ENCODE measurements around the gene ARHGAP42. TPM values are rescaled to one million over a fixed set of nuclear protein-coding genes. Genes with fewer than 3 reads are reported as not detected.

The ARHGAP42 gene
- total and polyA plus RNA-seq, 2 of the 13 experiments (the other 11 are each of a cell fraction or from before 2014, with no cell fraction given): 2.5 to 4.3 TPM

GRCh38 chr11:100920593-100920992 is 233.5 kb downstream of the ARHGAP42 start:
- FAIRE-seq (no peak), ATAC-seq (no peak), DNase-seq (ENCODE audit: low spot score) (no peak)
- POLR2A ChIA-PET: no interaction called here
- H3K4me2 ChIP-seq (ENCODE audit: low read depth, low read length): no peak overlapping the region
- H4K20me1 ChIP-seq (ENCODE audit: insufficient read depth, low read length): no peaks in the 10 kb centered on the region
- in situ Hi-C loops (cut with HindIII; ENCODE audit: extremely low pct_ligation_motif_present, low pct_unique_long_range_greater_than_20kb) (no loop called here), intact Hi-C loops (cut with micrococcal nuclease; ENCODE audit: unreplicated experiment) (no loop called here)
- no TSS peak for BruUV-seq (replicated peaks)
- H3K9me3 ChIP-seq (ENCODE audit: low read length): no peaks in the 10 kb centered on the region
- no peaks in the 10 kb centered on the region for H3K27me3 ChIP-seq (ENCODE audit: control insufficient read depth in 1 of 2, insufficient read depth in 2 of 2, low read length in 2 of 2)
- H3K9ac ChIP-seq (ENCODE audit: insufficient read depth, low read depth, low read length): no peak overlapping the region
- no peaks in the 10 kb centered on the region for H3K4me1 ChIP-seq (ENCODE audit: insufficient read depth, low read length)
- H3K4me3 ChIP-seq (replicated peaks in 1 of 3; ENCODE audit: insufficient read depth in 1 of 3, low read depth in 2 of 3, low read length in 3 of 3): no peak overlapping the region
- H3K79me2 ChIP-seq (ENCODE audit: insufficient read depth, low read length): no peaks in the 10 kb centered on the region
- no peak overlapping the region for H3K27ac ChIP-seq (ENCODE audit: extremely low read length, insufficient read depth, low read length)
- no peak overlapping the region for H2AFZ ChIP-seq (ENCODE audit: low read length)
- TF ChIP-seq ARHGAP35 (CRISPR knock-in tag; IDR thresholded peaks at IDR 0.05; ENCODE audit: borderline replicate concordance) (no peak), PRPF4 (IDR thresholded peaks at IDR 0.05; ENCODE audit: low read depth, low read length, poor library complexity, severe bottlenecking) (no peak), FOXM1 (CRISPR knock-in tag; IDR thresholded peaks at IDR 0.05) (no peak), ATF1 (CRISPR knock-in tag; IDR thresholded peaks at IDR 0.05) (no peak), IKZF4 (CRISPR knock-in tag; IDR thresholded peaks at IDR 0.05; ENCODE audit: borderline replicate concordance, low read depth, not compliant biosample characterization) (no peak), ZXDC (CRISPR knock-in tag; IDR thresholded peaks at IDR 0.05) (no peak), CBFB (CRISPR knock-in tag; IDR thresholded peaks at IDR 0.05) (no peak), ZNF589 (CRISPR knock-in tag; conservative IDR thresholded peaks at IDR 0.05) (no peak), KDM1A (CRISPR knock-in tag; IDR thresholded peaks at IDR 0.05) (no peak), ZNF660 (CRISPR knock-in tag; IDR thresholded peaks at IDR 0.05; ENCODE audit: borderline replicate concordance, low read depth) (no peak), MAFG (CRISPR knock-in tag; IDR thresholded peaks at IDR 0.05) (no peak), HNRNPK (IDR thresholded peaks at IDR 0.05; ENCODE audit: low read depth, low read length, poor library complexity, severe bottlenecking) (no peak), ZNF543 (CRISPR knock-in tag; IDR thresholded peaks at IDR 0.05) (no peak)
- CTCF ChIA-PET (ENCODE audit: low intra/inter-chr PET ratio, low total read pairs): no interaction called here
- H3K36me3 ChIP-seq (replicated peaks in 1 of 2; ENCODE audit: control insufficient read depth in 1 of 2, insufficient read depth in 2 of 2, low read length in 2 of 2): no peaks in the 10 kb centered on the region

Data from HepG2 (cell line).